HepG2 (cell line): Measurements from ENCODE around the gene EFEMP2. TPM values are rescaled to one million over a fixed set of nuclear protein-coding genes. Genes with fewer than 3 reads are reported as not detected.

Experiments used
- ARNT ChIP-seq: fragments of 450-650 bp; IDR thresholded peaks from 2 replicates; pipeline ENCODE4 v1.6.1; 2017
- CEBPB ChIP-seq: IDR thresholded peaks from 2 replicates; pipeline ENCODE4 v1.6.1; 2011; ENCODE audit warnings: low read depth, low read length, improper control_type of control experiment, borderline replicate concordance
- ELK4 ChIP-seq: sonication (generic); formaldehyde crosslinking; IDR thresholded peaks from 2 replicates; pipeline ENCODE4 v1.9.0; 2021; ENCODE audit warnings: missing genetic modification reagents, borderline replicate concordance
- FOXK1 ChIP-seq: sonication (generic); formaldehyde crosslinking; IDR thresholded peaks from 2 replicates; pipeline ENCODE4 v1.4.0; 2020; ENCODE audit warnings: low read depth, missing genetic modification reagents, borderline replicate concordance
- GPN1 ChIP-seq: sonication (generic); formaldehyde crosslinking; IDR thresholded peaks from 2 replicates; pipeline ENCODE4 v1.5.1; 2020; ENCODE audit warnings: missing genetic modification reagents, borderline replicate concordance
- HOXA5 ChIP-seq: sonication (generic); formaldehyde crosslinking; IDR thresholded peaks from 2 replicates; pipeline ENCODE4 v1.4.0; 2020; ENCODE audit warnings: missing genetic modification reagents
- KLF12 ChIP-seq: sonication (generic); formaldehyde crosslinking; IDR thresholded peaks from 2 replicates; pipeline ENCODE4 v1.4.0; 2020; ENCODE audit warnings: missing genetic modification reagents, borderline replicate concordance
- NCOA1 ChIP-seq: sonication (generic); formaldehyde crosslinking; IDR thresholded peaks from 2 replicates; pipeline ENCODE4 v1.9.0; 2021; ENCODE audit warnings: missing genetic modification reagents
- NFKBIZ ChIP-seq: IDR thresholded peaks from 2 replicates; pipeline ENCODE4 v1.6.1; 2018; ENCODE audit warnings: missing genetic modification reagents, missing compliant biosample characterization
- NR2F1 ChIP-seq, 2 experiments: fragments of 450-650 bp in 1 of 2; formaldehyde crosslinking in 1 of 2; IDR thresholded peaks; 2 replicates each; pipeline versions ENCODE4 v1.5.0 to v1.6.1; 2016 to 2020; ENCODE audit warnings: mild to moderate bottlenecking in 1 of 2, missing compliant biosample characterization in 1 of 2, missing genetic modification reagents in 1 of 2, moderate library complexity in 1 of 2
- PAF1 ChIP-seq: IDR thresholded peaks from 2 replicates; pipeline ENCODE4 v1.6.1; 2016; ENCODE audit warnings: missing genetic modification reagents, missing compliant biosample characterization
- SRY ChIP-seq: sonication (generic); formaldehyde crosslinking; IDR thresholded peaks from 2 replicates; pipeline ENCODE4 v1.8.0; 2022; ENCODE audit warnings: mild to moderate bottlenecking, missing genetic modification reagents
- ZBTB1 ChIP-seq: sonication (generic); formaldehyde crosslinking; IDR thresholded peaks from 2 replicates; pipeline ENCODE4 v1.4.0; 2020; ENCODE audit warnings: missing genetic modification reagents, borderline replicate concordance
- ZBTB37 ChIP-seq: sonication (generic); formaldehyde crosslinking; IDR thresholded peaks from 2 replicates; pipeline ENCODE4 v1.4.0; 2020; ENCODE audit warnings: mild to moderate bottlenecking, missing genetic modification reagents
- ZBTB38 ChIP-seq: sonication (generic); formaldehyde crosslinking; IDR thresholded peaks from 2 replicates; pipeline ENCODE4 v1.5.1; 2020; ENCODE audit warnings: mild to moderate bottlenecking, missing genetic modification reagents
- ZFP90 ChIP-seq: sonication (generic); formaldehyde crosslinking; IDR thresholded peaks from 2 replicates; pipeline ENCODE4 v1.8.0; 2022; ENCODE audit warnings: missing genetic modification reagents, mild to moderate bottlenecking, inconsistent platforms, borderline replicate concordance
- ZFP91 ChIP-seq: sonication (generic); formaldehyde crosslinking; IDR thresholded peaks from 2 replicates; pipeline ENCODE4 v1.9.0; 2022; ENCODE audit warnings: missing genetic modification reagents, mild to moderate bottlenecking, borderline replicate concordance
- ZNF17 ChIP-seq: sonication (generic); formaldehyde crosslinking; IDR thresholded peaks from 2 replicates; pipeline ENCODE4 v1.5.0; 2020; ENCODE audit warnings: mild to moderate bottlenecking, missing genetic modification reagents
- ZNF615 ChIP-seq: sonication (generic); formaldehyde crosslinking; IDR thresholded peaks from 2 replicates; pipeline ENCODE4 v1.5.0; 2020; ENCODE audit warnings: mild to moderate bottlenecking, missing genetic modification reagents, borderline replicate concordance
- polyA plus RNA-seq, 8 experiments: library from polyadenylated mRNA; depleted of rRNA in 3 of 8; stranded (reverse) in 7 of 8; unstranded in 1 of 8; fragments of >200 nt; fragmentation: Illumina TruSeq in 4 of 8; extraction: Trizol in 4 of 8; gene quantifications; 2 replicates each; pipeline versions ENCODE4 v1.2.1 to v1.2.3, GENCODE V29; 2011 to 2016; ENCODE audit warnings: low read depth in 4 of 8, missing spikeins in 1 of 8, mixed read lengths in 1 of 8; ENCODE audit not compliant: insufficient read depth in 1 of 8
- total RNA-seq, 5 experiments: library from RNA; depleted of rRNA; stranded (reverse); fragments of >200 nt; fragmentation: Illumina TruSeq; extraction: Trizol; gene quantifications; 2 replicates each; pipeline ENCODE4 v1.2.3, GENCODE V29; 2016; ENCODE audit warnings: low read depth in 1 of 5
- TF ChIP-seq, protein P1 (sequence below): sonication (generic); formaldehyde crosslinking; IDR thresholded peaks from 2 replicates; pipeline ENCODE4 v1.5.1; 2020; ENCODE audit warnings: mild to moderate bottlenecking, missing genetic modification reagents, borderline replicate concordance

EFEMP2 gene
- total and polyA plus RNA-seq, 2 of the 13 experiments (the other 11 are each of a cell fraction or from before 2014, with no cell fraction given): 7.4 to 29.7 TPM

- TF ChIP-seq ZNF615 (CRISPR knock-in tag) (no peak), HOXA5 (CRISPR knock-in tag) (no peak), ZNF17 (CRISPR knock-in tag) (no peak), ZBTB37 (CRISPR knock-in tag) (no peak), PAF1 (CRISPR knock-in tag) (no peak), ZBTB38 (CRISPR knock-in tag) (0 out of 2 replicates have a peak, but pooled peaks have one; percentile 27), GPN1 (no peak), SRY (peak; percentile 84), KLF12 (no peak), CEBPB (no peak), ZBTB1 (CRISPR knock-in tag) (no peak), NCOA1 (CRISPR knock-in tag) (no peak), ARNT (no peak), ZFP91 (CRISPR knock-in tag) (peak; percentile 73; the same call in 1 of the 2 replicates), FOXK1 (CRISPR knock-in tag) (no peak), ZFP90 (CRISPR knock-in tag) (peak; percentile 43; the same call in 1 of the 2 replicates), ELK4 (no peak), NR2F1 (CRISPR knock-in tag; IDR thresholded peaks at IDR 0.05) (no peak), NFKBIZ (CRISPR knock-in tag) (peak; percentile 45; the same call in 1 of the 2 replicates)
- TF ChIP-seq, protein P1, sequence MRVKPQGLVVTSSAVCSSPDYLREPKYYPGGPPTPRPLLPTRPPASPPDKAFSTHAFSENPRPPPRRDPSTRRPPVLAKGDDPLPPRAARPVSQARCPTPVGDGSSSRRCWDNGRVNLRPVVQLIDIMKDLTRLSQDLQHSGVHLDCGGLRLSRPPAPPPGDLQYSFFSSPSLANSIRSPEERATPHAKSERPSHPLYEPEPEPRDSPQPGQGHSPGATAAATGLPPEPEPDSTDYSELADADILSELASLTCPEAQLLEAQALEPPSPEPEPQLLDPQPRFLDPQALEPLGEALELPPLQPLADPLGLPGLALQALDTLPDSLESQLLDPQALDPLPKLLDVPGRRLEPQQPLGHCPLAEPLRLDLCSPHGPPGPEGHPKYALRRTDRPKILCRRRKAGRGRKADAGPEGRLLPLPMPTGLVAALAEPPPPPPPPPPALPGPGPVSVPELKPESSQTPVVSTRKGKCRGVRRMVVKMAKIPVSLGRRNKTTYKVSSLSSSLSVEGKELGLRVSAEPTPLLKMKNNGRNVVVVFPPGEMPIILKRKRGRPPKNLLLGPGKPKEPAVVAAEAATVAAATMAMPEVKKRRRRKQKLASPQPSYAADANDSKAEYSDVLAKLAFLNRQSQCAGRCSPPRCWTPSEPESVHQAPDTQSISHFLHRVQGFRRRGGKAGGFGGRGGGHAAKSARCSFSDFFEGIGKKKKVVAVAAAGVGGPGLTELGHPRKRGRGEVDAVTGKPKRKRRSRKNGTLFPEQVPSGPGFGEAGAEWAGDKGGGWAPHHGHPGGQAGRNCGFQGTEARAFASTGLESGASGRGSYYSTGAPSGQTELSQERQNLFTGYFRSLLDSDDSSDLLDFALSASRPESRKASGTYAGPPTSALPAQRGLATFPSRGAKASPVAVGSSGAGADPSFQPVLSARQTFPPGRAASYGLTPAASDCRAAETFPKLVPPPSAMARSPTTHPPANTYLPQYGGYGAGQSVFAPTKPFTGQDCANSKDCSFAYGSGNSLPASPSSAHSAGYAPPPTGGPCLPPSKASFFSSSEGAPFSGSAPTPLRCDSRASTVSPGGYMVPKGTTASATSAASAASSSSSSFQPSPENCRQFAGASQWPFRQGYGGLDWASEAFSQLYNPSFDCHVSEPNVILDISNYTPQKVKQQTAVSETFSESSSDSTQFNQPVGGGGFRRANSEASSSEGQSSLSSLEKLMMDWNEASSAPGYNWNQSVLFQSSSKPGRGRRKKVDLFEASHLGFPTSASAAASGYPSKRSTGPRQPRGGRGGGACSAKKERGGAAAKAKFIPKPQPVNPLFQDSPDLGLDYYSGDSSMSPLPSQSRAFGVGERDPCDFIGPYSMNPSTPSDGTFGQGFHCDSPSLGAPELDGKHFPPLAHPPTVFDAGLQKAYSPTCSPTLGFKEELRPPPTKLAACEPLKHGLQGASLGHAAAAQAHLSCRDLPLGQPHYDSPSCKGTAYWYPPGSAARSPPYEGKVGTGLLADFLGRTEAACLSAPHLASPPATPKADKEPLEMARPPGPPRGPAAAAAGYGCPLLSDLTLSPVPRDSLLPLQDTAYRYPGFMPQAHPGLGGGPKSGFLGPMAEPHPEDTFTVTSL: peak; percentile 75; the same call in 1 of the 2 replicates
Observed at GRCh38 chr11:65899356-65900124, 26.9 kb upstream of the EFEMP2 start (continued).
